Measurements from ENCODE around the gene CNTNAP5. TPM values are rescaled to one million over a fixed set of nuclear protein-coding genes. Genes with fewer than 3 reads are reported as not detected.

The CNTNAP5 gene
- total RNA-seq, 1 experiment from 2014 or later: not detected

DNA sequence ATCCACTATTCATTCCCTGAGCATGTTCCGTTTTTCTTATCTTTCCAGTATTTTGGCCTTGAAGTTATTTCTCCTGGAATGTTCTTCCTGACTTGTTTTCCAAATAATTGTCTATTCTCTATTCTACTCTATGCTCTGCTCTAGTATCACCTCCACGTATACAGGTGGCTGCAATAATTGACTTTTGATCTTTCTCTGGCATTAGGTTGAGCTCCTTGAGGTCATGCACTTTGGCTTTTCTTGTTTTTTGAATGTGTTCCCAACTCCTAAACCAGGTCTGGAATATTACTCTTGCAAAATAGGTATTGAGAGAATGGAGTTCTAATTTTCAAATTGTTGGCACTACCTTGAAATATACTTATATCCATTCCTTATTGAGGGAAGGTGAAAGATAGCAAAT, 550.4 kb downstream of the CNTNAP5 start:
- intact Hi-C loops (cut with micrococcal nuclease): no loop called here
- no peak for DNase-seq (ENCODE audit: unreplicated experiment)
- ChIA-PET CTCF (no interaction called here), POLR2A (no interaction called here)
- no peaks in the 10 kb centered on the region for H3K9me3 Mint-ChIP-seq (ENCODE audit: unreplicated experiment)
- H3K27ac Mint-ChIP-seq (ENCODE audit: low read depth, unreplicated experiment): no peak overlapping the region
- H3K4me3 Mint-ChIP-seq (ENCODE audit: unreplicated experiment): no peak overlapping the region
- no peaks in the 10 kb centered on the region for H3K27me3 Mint-ChIP-seq (ENCODE audit: insufficient read depth, unreplicated experiment)
- no TSS peak for BruUV-seq (replicated peaks)
- no peaks in the 10 kb centered on the region for H3K4me1 Mint-ChIP-seq (ENCODE audit: insufficient read depth, unreplicated experiment)
- H3K36me3 Mint-ChIP-seq (ENCODE audit: insufficient read depth, unreplicated experiment): no peaks in the 10 kb centered on the region
- TF ChIP-seq, protein P1, sequence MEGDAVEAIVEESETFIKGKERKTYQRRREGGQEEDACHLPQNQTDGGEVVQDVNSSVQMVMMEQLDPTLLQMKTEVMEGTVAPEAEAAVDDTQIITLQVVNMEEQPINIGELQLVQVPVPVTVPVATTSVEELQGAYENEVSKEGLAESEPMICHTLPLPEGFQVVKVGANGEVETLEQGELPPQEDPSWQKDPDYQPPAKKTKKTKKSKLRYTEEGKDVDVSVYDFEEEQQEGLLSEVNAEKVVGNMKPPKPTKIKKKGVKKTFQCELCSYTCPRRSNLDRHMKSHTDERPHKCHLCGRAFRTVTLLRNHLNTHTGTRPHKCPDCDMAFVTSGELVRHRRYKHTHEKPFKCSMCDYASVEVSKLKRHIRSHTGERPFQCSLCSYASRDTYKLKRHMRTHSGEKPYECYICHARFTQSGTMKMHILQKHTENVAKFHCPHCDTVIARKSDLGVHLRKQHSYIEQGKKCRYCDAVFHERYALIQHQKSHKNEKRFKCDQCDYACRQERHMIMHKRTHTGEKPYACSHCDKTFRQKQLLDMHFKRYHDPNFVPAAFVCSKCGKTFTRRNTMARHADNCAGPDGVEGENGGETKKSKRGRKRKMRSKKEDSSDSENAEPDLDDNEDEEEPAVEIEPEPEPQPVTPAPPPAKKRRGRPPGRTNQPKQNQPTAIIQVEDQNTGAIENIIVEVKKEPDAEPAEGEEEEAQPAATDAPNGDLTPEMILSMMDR (IDR thresholded peaks at IDR 0.05; ENCODE audit: unreplicated experiment): no peak

DNA sequence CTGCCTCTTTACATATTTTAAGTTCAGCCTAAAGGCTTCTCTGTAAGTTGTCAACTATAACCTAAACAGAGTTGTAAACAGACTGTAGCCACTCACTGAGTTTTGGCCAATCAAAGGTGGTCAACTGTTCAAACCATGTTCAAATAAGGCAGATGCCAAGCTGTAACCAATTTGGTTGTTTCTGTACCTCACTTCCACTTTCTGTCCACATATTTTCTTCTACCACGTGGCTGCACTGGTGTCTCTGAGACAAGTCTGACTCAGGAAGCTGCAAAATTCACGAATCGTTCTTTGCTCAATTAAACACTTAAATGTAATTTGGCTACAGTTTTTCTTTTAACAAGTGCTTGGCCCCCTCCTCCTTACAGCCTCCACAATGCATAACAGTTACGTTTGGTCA, 555.2 kb downstream of the CNTNAP5 start:
- no peaks in the 10 kb centered on the region for H3K4me1 Mint-ChIP-seq (ENCODE audit: insufficient read depth, unreplicated experiment)
- ChIA-PET POLR2A (no interaction called here), CTCF (no interaction called here)
- H3K27me3 Mint-ChIP-seq (ENCODE audit: insufficient read depth, unreplicated experiment): no peaks in the 10 kb centered on the region
- intact Hi-C loops (cut with micrococcal nuclease): no loop called here
- BruUV-seq (replicated peaks): no TSS peak
- DNase-seq (ENCODE audit: unreplicated experiment): no peak
- H3K4me3 Mint-ChIP-seq (ENCODE audit: unreplicated experiment): no peak overlapping the region
- H3K27ac Mint-ChIP-seq (ENCODE audit: low read depth, unreplicated experiment): no peak overlapping the region
- no peaks in the 10 kb centered on the region for H3K36me3 Mint-ChIP-seq (ENCODE audit: insufficient read depth, unreplicated experiment)
- TF ChIP-seq, protein P1 (IDR thresholded peaks at IDR 0.05; ENCODE audit: unreplicated experiment): no peak
- H3K9me3 Mint-ChIP-seq (ENCODE audit: unreplicated experiment): no peaks in the 10 kb centered on the region

DNA sequence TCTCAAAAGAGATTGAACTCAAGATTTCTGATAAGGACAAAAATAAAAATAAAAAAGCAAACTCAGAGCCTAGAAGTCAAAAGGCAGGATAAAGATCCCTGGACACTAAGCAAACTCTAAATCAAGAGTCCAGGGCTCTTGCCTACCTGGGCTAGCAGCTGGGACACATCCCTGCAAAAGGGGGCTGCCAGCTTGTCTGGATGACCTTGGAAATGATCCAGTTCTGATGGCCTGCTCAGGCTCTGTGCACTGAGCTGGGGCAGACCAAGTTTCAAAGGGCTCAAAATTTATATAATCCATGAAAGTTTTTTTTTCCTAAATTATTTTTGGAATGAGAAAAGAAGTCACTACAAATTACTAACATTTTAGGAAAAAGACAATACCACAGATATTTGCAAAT, 557.3 kb downstream of the CNTNAP5 start:
- BruUV-seq (replicated peaks): no TSS peak
- CTCF ChIA-PET: interaction anchor here (0.6 kb wide), 1 partner anchor 1878 kb away, joined by 3 read pairs; no protein-coding TSS in a partner anchor

DNA sequence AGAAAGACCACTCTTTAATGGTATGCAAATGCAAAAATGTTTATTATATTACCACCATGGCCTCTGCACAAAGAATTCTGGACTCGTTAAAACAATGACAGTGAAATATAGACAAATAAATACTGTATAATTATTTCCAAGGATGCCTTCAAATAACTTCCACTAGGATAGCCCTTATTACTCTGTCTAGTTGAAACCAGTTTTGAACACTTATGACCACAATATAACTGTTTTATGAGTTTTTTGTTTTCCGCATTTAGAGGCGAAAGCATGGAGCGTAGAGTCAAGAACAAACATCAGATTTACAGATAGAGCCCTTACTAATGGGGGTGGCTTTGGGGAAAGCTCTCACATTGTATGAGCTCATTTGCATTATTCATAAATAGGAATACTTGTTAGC, 559.5 kb downstream of the CNTNAP5 start:
- DNase-seq (ENCODE audit: unreplicated experiment): no peak
- intact Hi-C loops (cut with micrococcal nuclease): no loop called here
- H3K36me3 Mint-ChIP-seq (ENCODE audit: insufficient read depth, unreplicated experiment): no peaks in the 10 kb centered on the region
- H3K9me3 Mint-ChIP-seq (ENCODE audit: unreplicated experiment): no peaks in the 10 kb centered on the region
- H3K27me3 Mint-ChIP-seq (ENCODE audit: insufficient read depth, unreplicated experiment): no peaks in the 10 kb centered on the region
- H3K4me1 Mint-ChIP-seq (ENCODE audit: insufficient read depth, unreplicated experiment): no peaks in the 10 kb centered on the region
- H3K27ac Mint-ChIP-seq (ENCODE audit: low read depth, unreplicated experiment): no peak overlapping the region
- CTCF ChIA-PET: no interaction called here
- TF ChIP-seq, protein P1 (IDR thresholded peaks at IDR 0.05; ENCODE audit: unreplicated experiment): no peak
- no TSS peak for BruUV-seq (replicated peaks)
- no peak overlapping the region for H3K4me3 Mint-ChIP-seq (ENCODE audit: unreplicated experiment)
- POLR2A ChIA-PET: no interaction called here

More for the DNA sequence above, 557.3 kb downstream of the CNTNAP5 start:
- Mint-ChIP-seq H3K27me3 (ENCODE audit: insufficient read depth, unreplicated experiment) (no peaks in the 10 kb centered on the region), H3K9me3 (ENCODE audit: unreplicated experiment) (no peaks in the 10 kb centered on the region), H3K4me1 (ENCODE audit: insufficient read depth, unreplicated experiment) (no peaks in the 10 kb centered on the region), H3K36me3 (ENCODE audit: insufficient read depth, unreplicated experiment) (no peaks in the 10 kb centered on the region), H3K27ac (ENCODE audit: low read depth, unreplicated experiment) (no peak overlapping the region), H3K4me3 (ENCODE audit: unreplicated experiment) (no peak overlapping the region)
- TF ChIP-seq, protein P1 (IDR thresholded peaks at IDR 0.05; ENCODE audit: unreplicated experiment): no peak
- POLR2A ChIA-PET: no interaction called here
- DNase-seq (ENCODE audit: unreplicated experiment): no peak
- intact Hi-C loops (cut with micrococcal nuclease): no loop called here
